HepG2 (cell line): Measurements from ENCODE around the gene GPC3. TPM values are rescaled to one million over a fixed set of nuclear protein-coding genes. Genes with fewer than 3 reads are reported as not detected.

Experiments
- ATAC-seq: fragments of 200-7000 bp; cut with Tn5 transposase; 3 replicates; pipeline ENCODE4 v1.9.1; 2020; ENCODE audit warnings: mild to moderate bottlenecking, moderate library complexity
- BruUV-seq: library from RNA; stranded (reverse); fragments of 400-500 nt; replicated peaks from 2 replicates; lab custom pipeline; 2021; lab: Mats Ljungman, UMichigan
- CTCF ChIA-PET: fragments of 300-600 bp; formaldehyde crosslinking; extraction: SDS; loops from one replicate; lab custom pipeline; 2021; ENCODE audit warnings: low total read pairs, inconsistent platforms, low intra/inter-chr PET ratio; lab: Yijun Ruan, JAX
- POLR2A ChIA-PET: fragments of 350-600 bp; sonication (Branson Sonifier 250); formaldehyde crosslinking; loops from one replicate; lab custom pipeline; 2020; ENCODE audit warnings: antibody characterized with exemption, inconsistent platforms; lab: Yijun Ruan, JAX
- DNase-seq: peaks from one replicate; pipeline ENCODE4 v3.0.0-alpha.2; 2015; ENCODE audit warnings: low spot score
- FAIRE-seq: peaks from 3 replicates; lab custom pipeline; 2011; peaks lifted over from hg19 to GRCh38; lab: Jason Lieb, UNC
- H2AFZ ChIP-seq: one replicate; pipeline ENCODE4 v1.6.1; 2011; ENCODE audit warnings: low read length, inconsistent platforms
- H3K27ac ChIP-seq: fragments of 300-600 bp; 3 replicates; pipeline ENCODE4 v1.8.0; 2011; ENCODE audit warnings: mixed run types, mild to moderate bottlenecking, mixed read lengths, low read length, inconsistent platforms; ENCODE audit not compliant: insufficient read depth; ENCODE audit errors: extremely low read length
- H3K27me3 ChIP-seq, 2 experiments: fragments of 200-600 bp in 1 of 2; 2 replicates in 1 of 2; 3 replicates in 1 of 2; pipeline versions ENCODE4 v1.6.0 to v1.8.0; 2011; ENCODE audit warnings: low read length in 2 of 2, mild to moderate bottlenecking in 2 of 2, moderate library complexity in 2 of 2, inconsistent platforms in 1 of 2; ENCODE audit not compliant: insufficient read depth in 2 of 2, control insufficient read depth in 1 of 2
- H3K36me3 ChIP-seq, 2 experiments: fragments of 200-600 bp in 1 of 2; replicated peaks in 1 of 2; 2 replicates in 1 of 2; 3 replicates in 1 of 2; pipeline versions ENCODE4 v1.5.1 to v1.8.0; 2011; ENCODE audit warnings: low read length in 2 of 2, inconsistent platforms in 1 of 2; ENCODE audit not compliant: insufficient read depth in 2 of 2, control insufficient read depth in 1 of 2
- H3K4me1 ChIP-seq: 2 replicates; pipeline ENCODE4 v1.5.1; 2012; ENCODE audit warnings: low read length, inconsistent platforms; ENCODE audit not compliant: insufficient read depth
- H3K4me2 ChIP-seq: 2 replicates; pipeline ENCODE4 v1.6.0; 2011; ENCODE audit warnings: low read depth, low read length, inconsistent platforms
- H3K4me3 ChIP-seq, 3 experiments: fragments of 200-600 bp in 1 of 3; sonication (generic), shearing (Covaris generic) in 1 of 3; replicated peaks in 1 of 3; 2 replicates each; pipeline ENCODE4 v1.5.1; 2011 to 2016; ENCODE audit warnings: low read length in 3 of 3, inconsistent platforms in 2 of 3, low read depth in 2 of 3, mild to moderate bottlenecking in 2 of 3, control low read depth in 1 of 3, mixed read lengths in 1 of 3; ENCODE audit not compliant: insufficient read depth in 1 of 3
- H3K79me2 ChIP-seq: one replicate; pipeline ENCODE4 v1.6.1; 2011; ENCODE audit warnings: low read length, inconsistent platforms; ENCODE audit not compliant: insufficient read depth
- H3K9ac ChIP-seq: 2 replicates; pipeline ENCODE4 v1.6.0; 2011; ENCODE audit warnings: mild to moderate bottlenecking, low read depth, low read length, inconsistent platforms; ENCODE audit not compliant: insufficient read depth
- H3K9me3 ChIP-seq: 2 replicates; pipeline ENCODE4 v1.5.1; 2012; ENCODE audit warnings: mild to moderate bottlenecking, low read length
- H4K20me1 ChIP-seq: 2 replicates; pipeline ENCODE4 v1.6.0; 2011; ENCODE audit warnings: inconsistent platforms, mild to moderate bottlenecking, low read length, moderate library complexity; ENCODE audit not compliant: insufficient read depth
- PHF8 ChIP-seq: sonication (generic); formaldehyde crosslinking; IDR thresholded peaks from 2 replicates; pipeline ENCODE4 v1.5.0; 2020; ENCODE audit warnings: missing genetic modification reagents
- RBM22 ChIP-seq: fragments of 200-400 bp; formaldehyde crosslinking; optimal IDR thresholded peaks from 2 replicates; pipeline ENCODE3; 2017; ENCODE audit warnings: mild to moderate bottlenecking, low read length, moderate library complexity
- RFXANK ChIP-seq: IDR thresholded peaks from 2 replicates; pipeline ENCODE4 v1.6.1; 2016
- SP1 ChIP-seq, 2 experiments: fragments of 450-650 bp in 1 of 2; sonication (generic) in 1 of 2; formaldehyde crosslinking in 1 of 2; IDR thresholded peaks; 2 replicates each; pipeline versions ENCODE4 v1.4.0 to v1.6.1; 2016 to 2020; ENCODE audit warnings: missing genetic modification reagents in 1 of 2
- ZNF589 ChIP-seq: sonication (generic); formaldehyde crosslinking; conservative IDR thresholded peaks from 2 replicates; pipeline ENCODE4 v1.8.0; 2022; ENCODE audit warnings: mild to moderate bottlenecking, moderate library complexity, missing genetic modification reagents
- WGBS: methylation state at CpG from one replicate; pipeline ENCODE4 v1.1.6; 2017; ENCODE audit warnings: low lambda C conversion rate; 5-methylcytosine and 5-hydroxymethylcytosine counted together
- in situ Hi-C: cut with HindIII; loops from 2 replicates; pipeline ENCODE4 v1.10.0; 2017; ENCODE audit warnings: low pct_unique_long_range_greater_than_20kb; ENCODE audit not compliant: extremely low pct_ligation_motif_present
- intact Hi-C: fragments of 100-400 bp; cut with micrococcal nuclease; formaldehyde crosslinking; loops from one replicate; pipeline ENCODE4 v1.10.0; 2022; ENCODE audit not compliant: unreplicated experiment
- polyA plus RNA-seq, 8 experiments: library from polyadenylated mRNA; depleted of rRNA in 3 of 8; stranded (reverse) in 7 of 8; unstranded in 1 of 8; fragments of >200 nt; fragmentation: Illumina TruSeq in 4 of 8; extraction: Trizol in 4 of 8; gene quantifications; 2 replicates each; pipeline versions ENCODE4 v1.2.1 to v1.2.3, GENCODE V29; 2011 to 2016; ENCODE audit warnings: low read depth in 4 of 8, missing spikeins in 1 of 8, mixed read lengths in 1 of 8; ENCODE audit not compliant: insufficient read depth in 1 of 8
- total RNA-seq, 5 experiments: library from RNA; depleted of rRNA; stranded (reverse); fragments of >200 nt; fragmentation: Illumina TruSeq; extraction: Trizol; gene quantifications; 2 replicates each; pipeline ENCODE4 v1.2.3, GENCODE V29; 2016; ENCODE audit warnings: low read depth in 1 of 5

The GPC3 gene
- total and polyA plus RNA-seq, 2 of the 13 experiments (the other 11 are each of a cell fraction or from before 2014, with no cell fraction given) = 1,799 to 3,263 TPM

GRCh38 chrX:133633950-133634349 is 351.4 kb downstream of the GPC3 start:
- H3K27ac ChIP-seq = no peak overlapping the region
- peaks cover 65% of the 10 kb centered on the region for H4K20me1 ChIP-seq
- no peak overlapping the region for H3K4me3 ChIP-seq
- POLR2A ChIA-PET = no interaction called here
- no peaks in the 10 kb centered on the region for H3K27me3 ChIP-seq
- intact Hi-C loops = no loop called here
- peaks cover 29% of the 10 kb centered on the region for H3K79me2 ChIP-seq
- 100% methylated on average over 1 of the region's 1 CpG for WGBS
- H3K4me2 ChIP-seq = no peak overlapping the region
- H3K36me3 ChIP-seq = peaks cover 3 to 17% of the 10 kb centered on the region in 2 experiments
- no TSS peak for BruUV-seq
- DNase-seq (no peak), FAIRE-seq (no peak), ATAC-seq (no peak)
- no peak overlapping the region for H2AFZ ChIP-seq
- H3K4me1 ChIP-seq = peaks cover 16% of the 10 kb centered on the region; the same call in 1 of the 2 replicates
- no peaks in the 10 kb centered on the region for H3K9me3 ChIP-seq
- TF ChIP-seq ZNF589 (CRISPR knock-in tag) (no peak), SP1 (IDR thresholded peaks at IDR 0.05) (no peak), SP1 (CRISPR knock-in tag; IDR thresholded peaks at IDR 0.05) (no peak), PHF8 (CRISPR knock-in tag) (no peak), RFXANK (CRISPR knock-in tag) (no peak)
- no peak overlapping the region for H3K9ac ChIP-seq
- in situ Hi-C loops = no loop called here
- CTCF ChIA-PET = no interaction called here

- CTCF ChIA-PET = no interaction called here
- no peak overlapping the region for H2AFZ ChIP-seq
- no peak overlapping the region for H3K4me3 ChIP-seq
- intact Hi-C loops = no loop called here
- H4K20me1 ChIP-seq = peaks cover 68% of the 10 kb centered on the region
- no peak overlapping the region for H3K9ac ChIP-seq
- TF ChIP-seq RBM22 (peak; percentile 60), ZNF589 (CRISPR knock-in tag) (no peak)
- TF ChIP-seq, all 625 proteins: peak for 1
- peaks cover 22% of the 10 kb centered on the region; the same call in 1 of the 2 replicates for H3K4me1 ChIP-seq
- no peak for DNase-seq
- POLR2A ChIA-PET = no interaction called here
- no peak for ATAC-seq
- BruUV-seq = no TSS peak
- H3K9me3 ChIP-seq = no peaks in the 10 kb centered on the region
- peaks cover 1 to 11% of the 10 kb centered on the region in 2 experiments; a peak in 4 of 5 replicates for H3K36me3 ChIP-seq
- no peak overlapping the region for H3K4me2 ChIP-seq
- peaks cover 34% of the 10 kb centered on the region for H3K79me2 ChIP-seq
- in situ Hi-C loops = no loop called here
- no peaks in the 10 kb centered on the region for H3K27me3 ChIP-seq
- no peak for FAIRE-seq
- no peak overlapping the region for H3K27ac ChIP-seq
These were observed 352.2 kb downstream of the GPC3 start for GRCh38 chrX:133633162-133633561.
